ENCODE results near the gene NECTIN2.

GRCh38 chr19:44840811-44841210 lies 5.3 kb upstream of the NECTIN2 start:
- TF ChIP-seq, protein P1, sequence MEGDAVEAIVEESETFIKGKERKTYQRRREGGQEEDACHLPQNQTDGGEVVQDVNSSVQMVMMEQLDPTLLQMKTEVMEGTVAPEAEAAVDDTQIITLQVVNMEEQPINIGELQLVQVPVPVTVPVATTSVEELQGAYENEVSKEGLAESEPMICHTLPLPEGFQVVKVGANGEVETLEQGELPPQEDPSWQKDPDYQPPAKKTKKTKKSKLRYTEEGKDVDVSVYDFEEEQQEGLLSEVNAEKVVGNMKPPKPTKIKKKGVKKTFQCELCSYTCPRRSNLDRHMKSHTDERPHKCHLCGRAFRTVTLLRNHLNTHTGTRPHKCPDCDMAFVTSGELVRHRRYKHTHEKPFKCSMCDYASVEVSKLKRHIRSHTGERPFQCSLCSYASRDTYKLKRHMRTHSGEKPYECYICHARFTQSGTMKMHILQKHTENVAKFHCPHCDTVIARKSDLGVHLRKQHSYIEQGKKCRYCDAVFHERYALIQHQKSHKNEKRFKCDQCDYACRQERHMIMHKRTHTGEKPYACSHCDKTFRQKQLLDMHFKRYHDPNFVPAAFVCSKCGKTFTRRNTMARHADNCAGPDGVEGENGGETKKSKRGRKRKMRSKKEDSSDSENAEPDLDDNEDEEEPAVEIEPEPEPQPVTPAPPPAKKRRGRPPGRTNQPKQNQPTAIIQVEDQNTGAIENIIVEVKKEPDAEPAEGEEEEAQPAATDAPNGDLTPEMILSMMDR (IDR thresholded peaks at IDR 0.05): no peak
- no peak for TF ChIP-seq POLR2A (IDR thresholded peaks at IDR 0.05)

Measured in suprapubic skin (tissue), 3 donors.